Right atrium auricular region (tissue), 2 donors: ENCODE data around the gene CGB5. TPM values are rescaled to one million over a fixed set of nuclear protein-coding genes. Genes with fewer than 3 reads are reported as not detected.
"Not testable (repeated sequence)": the region's sequence is repeated elsewhere in the genome, so short reads cannot be mapped to it uniquely, and the experiment has no call there.

ENCODE experiments used
- DNase-seq: peaks from one replicate; pipeline ENCODE4 v3.0.0-alpha.2; 2019; ENCODE audit warnings: low spot score
- H3K27ac ChIP-seq, 2 donors: fragments of 200-600 bp; sonication (generic); 1 replicate in 1 of 2; 2 replicates in 1 of 2; pipeline ENCODE4 v1.5.1; 2016 to 2019
- H3K27me3 ChIP-seq, 2 donors: fragments of 200-600 bp; sonication (generic); one replicate each; pipeline versions ENCODE4 v1.5.1 to v1.6.0; 2017 to 2019
- H3K36me3 ChIP-seq: fragments of 200-600 bp; sonication (generic); one replicate; pipeline ENCODE4 v1.5.1; 2016
- H3K4me1 ChIP-seq, 2 donors: fragments of 200-600 bp; sonication (generic); one replicate each; pipeline versions ENCODE4 v1.5.1 to v1.6.0; 2017 to 2019
- H3K4me3 ChIP-seq, 2 donors: fragments of 200-600 bp; sonication (generic); 1 replicate in 1 of 2; 2 replicates in 1 of 2; pipeline ENCODE4 v1.5.1; 2017 to 2019; ENCODE audit warnings: mild to moderate bottlenecking in 1 of 2, moderate library complexity in 1 of 2
- H3K9me3 ChIP-seq, 2 donors: fragments of 200-600 bp; sonication (generic); one replicate each; pipeline ENCODE4 v1.5.1; 2019
- total RNA-seq, 2 donors: library from RNA; depleted of rRNA; stranded (reverse); fragments of >200 nt; gene quantifications; one replicate each; pipeline ENCODE4 v1.1.0, GENCODE V29; 2016
- TF ChIP-seq, protein P1 (sequence below), 2 donors: fragments of 200-600 bp; sonication (generic); IDR thresholded peaks; one replicate each; pipeline ENCODE4 v1.5.1; 2019; ENCODE audit warnings: antibody characterized with exemption in 2 of 2

CGB5 gene
- total RNA-seq: not detected

DNA sequence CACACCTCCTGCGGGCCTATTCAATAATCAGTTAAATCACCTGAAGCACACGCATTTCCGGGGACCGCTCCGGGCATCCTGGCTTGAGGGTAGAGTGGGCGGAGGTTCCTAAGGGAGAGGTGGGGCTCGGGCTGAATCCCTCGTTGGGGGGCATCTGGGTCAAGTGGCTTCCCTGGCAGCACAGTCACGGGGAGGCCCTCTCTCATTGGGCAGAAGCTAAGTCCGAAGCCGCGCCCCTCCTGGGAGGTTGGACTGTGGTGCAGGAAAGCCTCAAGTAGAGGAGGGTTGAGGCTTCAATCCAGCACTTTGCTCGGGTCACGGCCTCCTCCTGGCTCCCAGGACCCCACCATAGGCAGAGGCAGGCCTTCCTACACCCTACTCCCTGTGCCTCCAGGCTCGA, at the start of gene CGB5:
Gene CGB5 (plus strand): TSS at position 301 of the 400 bp plus-strand sequence. CDS start 362 bp downstream, outside the sequence.
- not testable (repeated sequence) for H3K9me3 ChIP-seq, H3K27ac ChIP-seq, H3K27me3 ChIP-seq, H3K36me3 ChIP-seq, DNase-seq, H3K4me1 ChIP-seq, H3K4me3 ChIP-seq

DNA sequence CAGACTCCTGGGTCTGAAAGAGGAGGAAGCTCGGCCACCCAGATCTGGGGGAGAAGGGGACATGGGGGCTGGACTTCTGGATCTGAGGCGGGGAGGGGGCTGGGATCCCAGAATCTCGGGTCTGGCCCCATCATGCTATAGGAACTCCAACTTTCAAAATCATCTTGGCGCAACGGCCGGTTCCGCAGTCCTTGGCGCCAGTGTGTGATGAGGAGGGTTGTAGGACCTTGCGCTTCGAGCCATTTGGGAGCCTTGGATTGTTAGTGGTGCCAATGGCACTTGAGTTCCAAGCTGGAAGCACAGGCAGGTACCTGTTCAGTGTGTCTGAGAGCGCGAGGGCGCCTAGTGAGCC, 49.6 kb upstream of the CGB5 start:
- TF ChIP-seq, protein P1, sequence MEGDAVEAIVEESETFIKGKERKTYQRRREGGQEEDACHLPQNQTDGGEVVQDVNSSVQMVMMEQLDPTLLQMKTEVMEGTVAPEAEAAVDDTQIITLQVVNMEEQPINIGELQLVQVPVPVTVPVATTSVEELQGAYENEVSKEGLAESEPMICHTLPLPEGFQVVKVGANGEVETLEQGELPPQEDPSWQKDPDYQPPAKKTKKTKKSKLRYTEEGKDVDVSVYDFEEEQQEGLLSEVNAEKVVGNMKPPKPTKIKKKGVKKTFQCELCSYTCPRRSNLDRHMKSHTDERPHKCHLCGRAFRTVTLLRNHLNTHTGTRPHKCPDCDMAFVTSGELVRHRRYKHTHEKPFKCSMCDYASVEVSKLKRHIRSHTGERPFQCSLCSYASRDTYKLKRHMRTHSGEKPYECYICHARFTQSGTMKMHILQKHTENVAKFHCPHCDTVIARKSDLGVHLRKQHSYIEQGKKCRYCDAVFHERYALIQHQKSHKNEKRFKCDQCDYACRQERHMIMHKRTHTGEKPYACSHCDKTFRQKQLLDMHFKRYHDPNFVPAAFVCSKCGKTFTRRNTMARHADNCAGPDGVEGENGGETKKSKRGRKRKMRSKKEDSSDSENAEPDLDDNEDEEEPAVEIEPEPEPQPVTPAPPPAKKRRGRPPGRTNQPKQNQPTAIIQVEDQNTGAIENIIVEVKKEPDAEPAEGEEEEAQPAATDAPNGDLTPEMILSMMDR (IDR thresholded peaks at IDR 0.05): no peak
- Histone ChIP-seq H3K27ac (peak overlapping the region; percentile 91 to 95), H3K4me1 (peaks cover 0 to 40% of the 10 kb centered on the region in 2 donors), H3K36me3 (peaks cover 1% of the 10 kb centered on the region), H3K9me3 (no peaks in the 10 kb centered on the region), H3K4me3 (peak overlapping the region; percentile 75), H3K27me3 (no peaks in the 10 kb centered on the region)
- DNase-seq: no peak

DNA sequence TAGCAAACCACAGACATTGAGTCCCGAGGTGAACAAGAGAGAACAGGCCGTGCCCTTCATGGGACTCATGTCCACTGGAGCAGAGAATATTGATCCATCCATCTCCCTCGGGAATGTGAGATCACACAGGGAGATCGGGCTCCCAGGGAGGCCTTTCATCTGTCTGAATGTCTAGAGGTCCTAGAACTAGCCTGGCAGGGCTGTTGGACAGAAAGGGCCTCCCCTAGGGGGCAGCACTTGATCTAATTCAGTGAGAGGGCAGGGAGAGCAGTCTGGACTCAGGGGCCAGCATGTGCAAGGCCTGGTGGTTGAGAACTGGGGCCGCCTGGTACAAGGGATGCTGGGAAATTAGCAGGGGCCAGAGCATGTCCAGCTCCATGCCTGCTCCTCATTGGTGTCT, 45.7 kb upstream of the CGB5 start:
- H3K4me3 ChIP-seq: no peak overlapping the region
- TF ChIP-seq, protein P1 (IDR thresholded peaks at IDR 0.05): peak; percentile 14 to 46
- DNase-seq: no peak
- H3K27ac ChIP-seq: no peak overlapping the region
- H3K36me3 ChIP-seq: peaks cover 2% of the 10 kb centered on the region
- H3K4me1 ChIP-seq: peaks cover 0 to 11% of the 10 kb centered on the region in 2 donors
- no peaks in the 10 kb centered on the region for H3K27me3 ChIP-seq
- H3K9me3 ChIP-seq: no peaks in the 10 kb centered on the region

DNA sequence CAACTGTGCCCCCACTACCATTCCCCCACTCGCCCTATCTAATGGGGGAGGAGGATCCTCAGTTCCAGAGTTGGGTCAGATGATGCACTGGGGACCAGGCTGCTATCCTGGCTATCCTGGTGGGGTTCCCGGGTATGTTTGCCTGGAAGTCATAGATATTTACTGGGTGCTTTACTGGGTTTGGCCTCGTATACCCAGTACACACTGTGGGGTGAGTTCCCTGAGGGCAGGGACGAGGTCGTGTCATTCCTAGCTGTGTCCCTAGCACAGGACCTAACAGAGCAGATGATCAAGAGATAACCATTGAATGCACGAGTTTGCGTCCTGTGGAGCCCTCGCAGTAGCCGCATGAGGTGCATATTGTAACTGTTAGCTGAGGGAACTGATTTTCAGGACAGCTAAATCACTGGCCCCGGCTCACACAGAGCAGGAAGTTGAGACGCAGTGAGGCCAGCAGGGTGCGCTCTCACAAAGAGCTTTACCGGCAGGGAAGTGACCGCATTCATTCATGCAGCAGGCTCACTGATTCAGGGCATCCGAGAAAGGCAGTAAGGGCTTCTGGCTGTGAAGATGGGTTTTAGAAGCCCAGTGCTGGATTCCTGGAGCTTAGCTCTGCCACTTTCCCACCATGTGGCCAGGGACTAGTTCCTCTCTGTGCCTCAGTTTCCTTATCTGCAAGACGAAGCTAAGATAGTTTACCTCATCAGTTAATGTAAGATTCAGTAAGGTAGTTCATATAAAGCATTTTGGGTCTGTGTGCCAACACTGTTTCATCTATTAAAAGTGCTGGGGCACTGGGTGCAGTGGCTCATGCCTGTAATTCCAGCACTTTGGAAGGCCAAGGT, 43.9 kb upstream of the CGB5 start:
- DNase-seq: no peak
- Histone ChIP-seq H3K9me3 (no peaks in the 10 kb centered on the region), H3K4me3 (no peak overlapping the region), H3K27me3 (no peaks in the 10 kb centered on the region), H3K4me1 (peaks cover 0 to 3% of the 10 kb centered on the region in 2 donors), H3K36me3 (peaks cover 18% of the 10 kb centered on the region), H3K27ac (no peak overlapping the region)
- TF ChIP-seq, protein P1 (IDR thresholded peaks at IDR 0.05): peak in 1 of 2 donors; percentile 67

DNA sequence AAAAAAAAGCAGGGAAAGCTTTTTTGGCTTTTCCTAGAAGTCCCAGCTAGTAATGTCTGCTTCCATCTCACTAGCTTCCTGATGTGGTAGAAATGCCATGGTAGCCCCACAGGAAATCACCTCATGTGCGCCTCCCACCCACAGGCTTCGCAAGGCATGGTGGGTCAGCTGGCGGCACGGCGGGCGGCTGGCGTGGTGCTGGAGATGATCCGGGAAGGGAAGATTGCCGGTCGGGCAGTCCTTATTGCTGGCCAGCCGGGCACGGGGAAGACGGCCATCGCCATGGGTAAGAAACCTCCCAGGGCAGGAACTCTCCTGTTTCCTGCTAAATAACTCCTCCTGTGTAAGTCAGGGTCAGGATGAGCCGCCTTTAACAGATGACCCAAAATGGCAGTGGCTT, 39.5 kb upstream of the CGB5 start:
- no peak for DNase-seq
- Histone ChIP-seq H3K36me3 (peaks cover 49% of the 10 kb centered on the region), H3K4me1 (no peaks in the 10 kb centered on the region), H3K27ac (no peak overlapping the region), H3K4me3 (no peak overlapping the region), H3K27me3 (no peaks in the 10 kb centered on the region), H3K9me3 (no peaks in the 10 kb centered on the region)
- TF ChIP-seq, protein P1 (IDR thresholded peaks at IDR 0.05): no peak

DNA sequence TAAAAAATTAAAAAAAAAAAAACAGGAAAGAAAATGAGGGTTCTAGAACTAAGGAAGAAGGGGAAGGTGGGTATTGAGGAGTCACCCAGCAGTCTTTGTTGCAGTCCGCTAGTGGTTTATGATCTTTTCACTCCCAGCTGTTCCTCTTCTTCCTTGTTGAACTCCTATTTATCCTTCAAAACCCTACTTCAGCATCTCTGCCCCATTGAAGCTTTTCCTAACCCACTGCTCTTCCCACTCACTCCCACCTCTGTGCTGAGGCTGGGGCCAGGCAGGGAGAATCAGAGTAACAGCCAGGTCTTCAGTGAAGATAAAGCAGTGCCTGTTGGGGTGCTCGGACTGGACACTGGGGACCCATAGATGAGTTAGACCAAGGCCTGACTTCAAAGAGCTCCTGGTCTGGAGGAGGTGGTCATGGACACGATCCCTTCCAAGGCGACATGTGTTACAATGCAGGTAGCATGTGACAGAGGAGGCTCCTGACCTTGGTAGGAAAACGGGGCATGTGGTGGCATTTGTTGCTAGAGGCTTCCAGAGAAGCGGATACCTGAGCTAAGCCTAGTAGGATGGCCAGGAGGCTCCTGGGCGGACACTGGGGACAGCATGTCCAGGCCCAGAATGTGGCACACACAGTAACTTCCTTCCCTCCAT, 38.6 kb upstream of the CGB5 start:
- H3K27me3 ChIP-seq: no peaks in the 10 kb centered on the region
- H3K4me3 ChIP-seq: no peak overlapping the region
- TF ChIP-seq, protein P1 (IDR thresholded peaks at IDR 0.05): no peak
- no peaks in the 10 kb centered on the region for H3K9me3 ChIP-seq
- peaks cover 55% of the 10 kb centered on the region for H3K36me3 ChIP-seq
- H3K4me1 ChIP-seq: no peaks in the 10 kb centered on the region
- no peak for DNase-seq
- no peak overlapping the region for H3K27ac ChIP-seq
